Right hindlimb (tissue), 1 donor: ENCODE measurements around the gene ZNF212.
A peak's percentile ranks its signal among the peaks of the same experiment; 100 is the strongest.

Experiments
- DNase-seq: peaks from one replicate; pipeline ENCODE4 v3.0.0-alpha.2; 2018

The ZNF212 gene

DNA sequence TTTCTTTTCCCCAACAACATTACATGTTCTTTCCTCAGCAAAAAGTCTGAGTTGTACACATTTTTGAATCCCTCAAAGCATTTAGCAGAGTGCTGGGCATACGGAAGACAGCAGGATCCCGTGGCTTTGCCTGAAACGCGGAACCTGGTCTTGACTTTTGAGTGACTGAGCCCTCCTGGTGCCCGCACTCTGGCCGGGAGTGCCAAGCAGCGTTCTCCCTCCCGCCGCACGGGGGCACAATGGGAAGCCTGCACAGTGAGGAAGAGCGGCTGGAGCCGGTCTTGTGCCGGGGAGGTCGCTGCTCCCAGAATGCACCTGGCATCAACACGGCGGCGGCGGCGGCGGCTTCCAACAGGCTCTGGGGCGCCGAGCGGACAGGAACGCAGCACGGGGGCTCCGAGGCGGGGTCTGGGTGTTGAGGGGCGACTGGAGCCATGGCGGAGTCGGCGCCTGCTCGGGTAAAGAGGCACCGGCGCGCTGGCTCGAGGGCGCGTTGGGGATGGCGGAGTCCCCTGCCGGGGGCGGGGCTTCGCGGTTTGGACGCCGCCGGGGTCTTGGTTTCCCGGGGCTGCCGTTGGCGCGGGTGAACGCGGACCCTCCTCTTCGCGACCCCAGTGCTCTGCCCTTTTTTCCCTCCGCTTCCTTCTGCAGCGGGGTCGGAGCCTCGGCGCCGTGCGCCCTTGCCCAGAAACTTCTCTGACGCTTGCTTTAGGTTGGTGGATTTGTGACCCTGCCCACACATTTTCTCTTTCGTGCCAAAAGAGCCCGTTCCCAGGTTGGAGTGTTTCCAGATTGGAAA lies at the start of gene ZNF212:
TSS of gene ZNF212 (plus strand) at position 307 of the 799 bp plus-strand sequence. CDS start at position 435, 128 bp downstream.
- peak; percentile 93 for DNase-seq

DNA sequence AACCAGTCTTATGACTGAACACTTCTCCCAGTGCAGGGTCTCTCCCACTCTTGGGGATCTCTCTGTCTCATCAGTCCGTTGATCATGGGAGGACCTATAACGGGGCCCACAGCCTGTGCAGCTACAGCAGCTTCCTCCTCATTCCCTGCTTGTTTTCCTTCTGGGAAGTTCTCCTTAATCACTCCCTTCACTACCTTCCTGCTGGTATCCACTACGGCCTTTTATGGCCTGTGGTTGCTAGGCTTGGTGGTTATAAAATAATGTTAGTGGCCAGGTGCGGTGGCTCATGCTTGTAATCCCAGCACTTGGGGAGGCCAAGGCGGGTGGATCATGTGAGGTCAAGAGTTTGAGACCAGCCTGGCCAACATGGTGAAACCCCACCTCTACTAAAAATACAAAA lies 47.6 kb upstream of the ZNF212 start:
- DNase-seq, result no peak

DNA sequence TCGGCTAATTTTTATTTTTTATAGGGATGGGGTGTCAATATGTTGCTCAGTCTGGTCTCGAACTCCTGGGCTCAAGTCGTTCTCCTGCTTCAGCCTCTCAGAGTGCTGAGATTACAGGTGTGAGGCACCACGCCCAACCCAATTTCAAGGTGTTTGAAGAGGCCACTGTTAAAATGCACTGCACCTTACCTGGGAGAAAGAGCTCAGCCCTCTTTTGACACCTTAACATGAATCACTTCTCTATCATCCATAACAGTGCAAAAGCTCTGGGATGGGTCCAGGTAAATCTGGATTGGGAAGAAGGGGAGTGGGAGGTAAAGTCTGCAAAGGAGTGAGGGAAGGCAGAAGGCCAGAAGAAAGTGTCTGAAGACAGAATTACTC lies 44.7 kb upstream of the ZNF212 start:
- DNase-seq, result no peak

DNA sequence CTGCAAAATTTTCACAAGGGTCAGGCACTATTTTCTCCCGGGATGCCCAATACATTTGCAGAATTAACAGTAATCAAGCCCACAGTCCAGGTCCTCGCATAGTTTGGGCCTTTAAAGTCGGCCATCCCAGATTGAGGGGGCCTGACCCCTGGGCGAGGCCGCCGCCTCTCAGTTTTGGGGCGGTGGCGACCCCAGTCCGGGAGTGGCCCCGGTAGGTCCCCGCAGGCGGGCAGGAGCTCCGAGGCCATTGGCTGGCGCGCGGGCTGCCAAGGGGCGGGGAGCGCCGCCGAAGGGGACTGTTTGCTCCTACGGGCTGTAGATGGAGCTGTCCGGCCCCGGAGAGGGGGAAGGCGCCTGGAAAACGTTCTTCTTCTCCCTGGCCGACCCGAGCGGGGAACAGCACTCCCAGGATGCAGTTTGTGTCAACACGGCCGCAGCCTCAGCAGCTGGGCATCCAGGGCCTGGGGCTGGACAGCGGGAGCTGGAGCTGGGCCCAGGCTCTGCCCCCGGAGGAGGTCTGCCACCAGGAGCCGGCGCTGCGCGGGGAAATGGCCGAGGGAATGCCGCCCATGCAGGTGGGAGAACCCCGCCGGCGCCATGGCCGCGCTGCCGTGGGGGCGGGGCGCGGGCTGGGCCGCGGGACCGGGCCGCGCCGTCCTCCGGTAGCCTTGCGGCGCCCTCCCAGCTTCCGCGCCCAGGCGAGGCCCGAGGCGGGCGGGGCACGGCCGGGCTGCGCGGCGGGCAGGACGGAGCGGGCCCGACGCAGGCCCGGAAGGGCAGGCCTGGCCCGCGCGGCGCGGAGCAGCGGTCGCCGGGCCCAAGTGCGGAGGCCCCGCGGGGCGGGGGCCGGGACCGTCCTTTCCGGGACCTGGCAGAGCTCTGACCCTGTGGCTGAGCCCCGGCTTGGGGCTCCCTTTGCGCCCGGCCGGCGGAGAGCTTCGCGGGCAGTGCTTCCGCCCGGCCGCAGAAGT lies 44.0 kb upstream of the ZNF212 start, which contains the start of gene ZNF282:
TSS of gene ZNF282 (plus strand) at position 367 of the 971 bp plus-strand sequence. CDS start at position 411, 44 bp downstream.
- DNase-seq, result peak; percentile 94

DNA sequence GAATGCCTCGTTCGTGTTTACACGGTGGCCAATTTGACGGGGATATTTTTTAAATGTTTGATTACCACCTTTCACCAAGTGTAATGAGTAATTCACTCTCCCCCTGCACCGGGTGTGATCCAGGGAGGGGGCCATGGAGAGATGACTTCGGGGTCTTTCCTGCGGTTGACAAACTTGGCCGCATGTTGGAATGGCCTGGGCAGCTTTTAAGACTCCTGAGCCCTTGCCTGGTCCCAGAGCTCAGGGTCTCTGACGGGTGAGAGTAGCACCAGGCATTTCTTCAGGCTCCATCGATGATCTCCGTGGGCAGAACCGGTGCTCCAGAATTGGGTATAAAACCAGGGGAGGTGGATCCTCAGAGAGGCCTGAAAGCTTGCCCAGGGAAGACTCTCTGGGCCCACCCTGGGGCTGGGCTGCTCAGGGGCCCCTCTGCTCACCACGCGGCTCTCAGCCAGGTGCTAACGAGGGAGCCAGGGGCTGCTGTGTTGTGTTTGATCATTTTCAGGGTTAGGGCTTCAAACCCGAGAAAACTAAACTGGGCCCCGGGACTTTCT lies 43.2 kb upstream of the ZNF212 start:
- no peak for DNase-seq

DNA sequence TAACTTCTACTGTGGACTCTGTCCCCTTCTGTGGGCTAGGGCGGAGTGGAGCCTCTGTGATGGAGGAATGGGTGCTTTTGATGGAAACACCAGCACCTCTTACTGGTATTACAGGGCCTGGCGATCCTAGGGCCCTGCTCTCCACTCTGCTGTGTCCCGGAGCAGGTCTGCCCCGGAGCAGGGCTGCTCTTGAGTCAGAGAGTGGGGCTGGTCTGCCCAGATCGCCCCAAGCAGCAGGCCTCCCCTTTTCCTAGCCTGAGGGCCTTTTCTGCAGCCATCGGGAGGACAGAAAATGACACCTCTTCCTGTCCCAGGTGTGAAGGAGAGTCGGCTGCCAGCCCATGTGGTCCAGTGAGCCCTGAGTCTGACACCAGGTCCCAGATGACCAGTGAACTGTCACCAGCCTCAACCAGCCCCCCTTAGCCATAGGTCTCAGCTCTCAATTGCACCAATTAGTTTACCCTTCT lies 42.7 kb upstream of the ZNF212 start:
- no peak for DNase-seq

DNA sequence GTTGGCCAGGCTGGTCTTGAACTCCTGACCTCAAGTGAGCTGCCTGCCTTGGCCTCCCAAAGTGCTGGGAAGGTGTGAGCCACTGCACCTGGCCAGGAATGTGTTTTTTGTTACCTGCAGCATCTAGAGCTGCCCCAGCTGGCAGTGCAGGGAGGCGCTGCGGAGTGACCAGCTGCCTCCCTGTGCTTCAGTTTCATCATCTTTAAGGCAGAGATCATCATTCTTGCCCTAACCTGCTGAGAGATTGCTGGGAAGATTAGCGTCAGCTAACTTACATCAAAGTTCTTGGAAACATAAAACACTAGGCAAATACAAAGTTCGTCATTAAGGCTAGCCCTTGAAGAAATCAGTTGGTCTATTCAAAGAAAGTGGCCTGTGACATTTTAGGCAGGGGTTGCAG lies 41.8 kb upstream of the ZNF212 start:
- DNase-seq, result no peak

DNA sequence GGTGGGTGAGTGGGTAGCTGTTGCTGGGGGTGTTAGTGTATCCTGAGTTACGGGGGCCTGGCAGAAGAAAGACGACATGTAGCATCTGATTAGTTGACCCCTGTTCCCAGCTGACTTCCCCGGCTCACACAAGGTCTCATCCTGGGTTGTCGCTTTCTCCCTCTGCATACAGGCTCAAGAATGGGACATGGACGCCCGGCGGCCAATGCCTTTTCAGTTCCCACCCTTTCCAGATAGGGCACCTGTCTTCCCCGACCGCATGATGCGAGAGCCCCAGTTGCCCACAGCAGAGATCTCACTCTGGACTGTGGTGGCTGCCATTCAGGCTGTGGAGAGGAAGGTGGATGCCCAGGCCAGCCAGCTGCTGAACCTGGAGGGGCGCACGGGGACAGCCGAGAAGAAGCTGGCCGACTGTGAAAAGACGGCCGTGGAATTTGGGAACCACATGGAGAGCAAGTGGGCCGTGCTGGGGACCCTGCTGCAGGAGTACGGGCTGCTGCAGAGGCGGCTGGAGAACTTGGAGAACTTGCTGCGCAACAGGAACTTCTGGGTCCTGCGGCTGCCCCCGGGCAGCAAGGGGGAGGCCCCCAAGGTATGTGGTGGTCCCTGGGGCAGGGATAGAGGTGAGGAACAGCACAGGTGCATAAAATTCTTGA lies 41.2 kb upstream of the ZNF212 start:
- no peak for DNase-seq

DNA sequence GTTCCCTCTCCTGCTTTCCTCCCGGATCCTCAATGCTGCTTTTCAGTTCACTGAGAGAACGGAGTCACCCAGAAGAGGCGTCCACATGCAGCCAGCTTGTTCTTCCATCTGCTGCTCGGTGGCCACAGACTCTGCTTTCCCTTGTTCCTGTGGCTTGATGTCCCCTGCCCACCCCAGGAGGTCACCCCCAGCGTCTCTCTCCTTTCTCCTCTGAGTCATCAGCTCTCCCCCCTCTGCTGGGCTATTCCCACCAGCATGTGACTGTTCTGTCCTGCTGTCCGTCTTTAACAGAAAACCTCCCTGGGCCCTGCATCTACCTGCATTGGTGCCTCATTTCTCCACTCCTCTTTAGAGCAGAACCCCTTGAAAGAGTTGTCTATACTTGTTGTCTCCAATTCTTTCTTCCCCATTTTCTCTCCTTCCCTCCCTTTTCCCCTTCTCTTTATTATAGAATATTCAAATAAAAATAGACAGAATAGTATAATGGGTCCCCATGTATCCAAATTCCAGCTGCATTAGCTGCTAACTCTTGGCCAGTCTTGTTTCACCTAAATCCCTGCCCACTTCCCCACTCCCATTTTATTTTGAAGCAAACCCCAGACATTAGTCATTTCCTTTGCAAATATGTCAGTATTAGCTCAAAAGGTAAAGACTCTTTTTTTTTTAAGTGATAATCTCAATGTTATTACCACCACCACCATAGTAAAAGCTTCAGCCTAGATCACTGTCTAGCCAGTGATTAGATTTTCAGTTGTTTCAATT lies 40.0 kb upstream of the ZNF212 start:
- no peak for DNase-seq

DNA sequence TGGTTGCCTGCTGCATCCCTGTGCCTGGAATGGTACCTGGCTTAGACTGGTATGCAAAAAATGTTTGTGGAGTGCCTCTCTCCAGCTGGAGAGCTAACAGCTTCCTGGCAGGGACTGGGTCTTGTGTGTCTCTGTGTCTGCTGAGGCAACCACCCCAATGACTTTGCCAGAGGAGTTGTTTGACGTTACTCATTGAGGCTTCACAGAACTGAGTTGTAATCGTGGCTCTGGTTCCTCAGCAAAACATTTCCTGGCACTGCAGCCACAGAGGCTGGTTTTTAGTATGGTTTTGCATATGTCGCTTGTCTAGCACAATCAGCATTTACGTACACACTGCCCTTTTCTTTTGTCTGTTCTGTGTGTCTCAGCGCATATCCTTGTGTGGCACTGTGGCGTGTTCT lies 36.6 kb upstream of the ZNF212 start:
- no peak for DNase-seq

DNA sequence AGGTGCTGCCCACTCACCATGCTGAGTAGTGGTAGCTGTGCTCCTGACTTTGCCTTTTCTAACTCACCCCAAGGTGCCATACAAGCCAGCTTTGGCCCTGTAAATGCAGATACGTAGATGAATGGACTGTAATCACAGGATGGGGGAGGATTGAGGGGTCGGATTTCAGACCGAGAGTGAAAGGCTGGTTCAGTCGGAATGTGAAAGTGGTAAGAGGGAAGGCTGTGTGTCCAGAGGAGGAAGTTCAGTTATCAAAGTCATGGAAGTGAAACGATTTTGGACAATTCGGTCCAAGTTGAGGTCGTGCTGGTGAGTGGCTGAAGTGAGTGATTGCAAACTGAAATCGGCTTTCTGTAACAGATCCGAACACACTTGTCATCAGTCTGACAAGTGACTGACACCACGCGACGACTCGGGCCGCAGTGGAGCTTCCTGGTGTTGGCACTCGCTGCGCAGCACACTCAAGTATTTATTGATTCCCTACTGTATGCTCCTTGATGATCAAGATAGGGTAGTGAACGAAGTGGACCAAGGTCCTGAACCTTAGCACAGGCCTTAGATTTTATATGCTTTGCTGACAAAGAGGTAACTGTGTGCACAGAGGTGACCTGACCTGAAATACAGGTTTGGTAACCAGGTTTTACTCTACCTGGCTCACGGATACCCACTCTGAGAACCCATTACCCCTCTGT lies 33.6 kb upstream of the ZNF212 start:
- no peak for DNase-seq

DNA sequence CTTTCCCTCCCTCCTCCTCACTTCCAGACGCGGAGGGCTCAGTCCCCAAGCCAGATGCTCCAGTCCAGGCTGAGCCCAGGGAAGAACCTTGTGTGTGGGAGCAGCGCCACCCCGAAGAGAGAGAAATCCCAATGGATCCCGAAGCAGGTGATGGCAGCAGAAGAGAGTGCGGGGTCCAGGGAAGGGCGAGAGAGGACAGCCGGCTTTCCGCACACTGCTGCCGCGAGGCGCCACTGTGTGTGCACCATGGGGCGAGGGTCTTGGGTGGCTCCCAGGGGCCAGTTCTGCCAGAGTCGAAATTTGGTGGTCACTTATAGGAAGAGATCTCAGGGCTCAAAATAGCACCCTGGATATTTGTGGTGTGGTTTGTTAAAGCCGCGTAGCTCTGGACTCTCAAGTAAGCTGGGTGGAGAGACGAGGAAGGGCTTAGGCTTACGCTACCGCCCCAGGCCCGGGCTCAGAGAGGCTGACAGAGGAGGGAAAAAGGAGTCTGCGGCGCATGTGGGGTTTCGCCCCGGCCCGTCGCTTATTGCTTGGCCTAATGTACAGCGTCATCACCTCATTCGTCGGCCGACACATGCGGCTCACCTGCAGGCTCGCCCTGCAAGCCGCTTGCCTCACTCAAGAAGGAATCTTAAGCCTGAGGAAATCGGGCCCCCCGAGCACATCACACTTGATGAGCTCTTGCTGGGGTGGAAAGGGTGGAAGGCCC lies 32.0 kb upstream of the ZNF212 start:
- DNase-seq, result no peak

DNA sequence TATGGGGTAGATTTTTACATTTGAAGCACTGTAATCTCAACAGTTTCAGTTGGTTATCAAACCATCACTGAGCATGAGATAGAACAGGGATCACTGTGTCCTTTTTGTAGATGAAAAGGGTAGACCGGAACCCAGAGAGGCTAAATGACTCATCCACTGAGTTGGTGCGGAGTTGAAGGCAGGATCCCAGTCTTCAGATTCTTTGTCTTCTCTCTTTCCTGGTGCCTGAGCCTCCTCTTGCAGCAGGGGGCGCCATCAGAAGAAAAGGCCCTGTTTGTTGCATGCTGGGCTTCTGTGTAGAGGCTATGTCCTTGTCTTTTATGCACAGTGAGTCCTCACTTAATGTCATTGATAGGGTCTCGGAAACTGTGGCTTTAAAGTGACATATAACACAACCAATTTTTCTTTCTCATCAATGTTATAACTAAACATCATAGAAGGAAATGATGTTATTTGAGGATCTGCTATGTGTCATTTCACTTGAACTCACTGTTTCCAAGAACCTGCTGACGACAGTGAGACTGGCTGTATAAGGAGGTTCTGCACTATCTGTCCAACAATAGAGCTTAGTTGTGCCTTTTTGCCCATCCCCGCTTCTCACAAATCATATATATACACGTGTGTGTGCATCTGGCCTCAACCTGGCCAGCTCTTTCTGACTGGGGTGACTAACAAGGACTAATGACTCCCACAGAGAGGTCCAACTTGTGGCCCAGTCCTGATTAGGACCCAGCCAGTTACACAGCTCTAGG lies 29.8 kb upstream of the ZNF212 start:
- no peak for DNase-seq

DNA sequence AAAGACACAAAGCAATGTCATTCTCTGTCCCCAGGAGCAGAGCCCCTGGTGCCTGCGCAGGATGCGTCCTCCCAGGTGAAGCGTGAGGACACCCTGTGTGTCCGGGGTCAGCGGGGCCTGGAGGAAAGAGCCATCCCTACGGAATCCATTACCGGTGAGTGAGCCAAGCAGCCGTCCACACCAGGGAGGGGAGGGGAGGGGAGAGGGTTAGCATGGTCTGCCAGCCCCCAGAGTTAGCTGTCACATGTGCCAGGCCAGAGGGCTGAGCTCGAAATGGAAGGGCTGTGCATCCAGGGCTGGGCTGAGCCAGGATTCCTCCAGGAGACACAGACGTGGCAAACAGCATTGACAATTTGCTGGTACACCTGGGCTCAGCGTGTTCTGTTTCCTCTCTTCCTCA lies 28.9 kb upstream of the ZNF212 start:
- no peak for DNase-seq

DNA sequence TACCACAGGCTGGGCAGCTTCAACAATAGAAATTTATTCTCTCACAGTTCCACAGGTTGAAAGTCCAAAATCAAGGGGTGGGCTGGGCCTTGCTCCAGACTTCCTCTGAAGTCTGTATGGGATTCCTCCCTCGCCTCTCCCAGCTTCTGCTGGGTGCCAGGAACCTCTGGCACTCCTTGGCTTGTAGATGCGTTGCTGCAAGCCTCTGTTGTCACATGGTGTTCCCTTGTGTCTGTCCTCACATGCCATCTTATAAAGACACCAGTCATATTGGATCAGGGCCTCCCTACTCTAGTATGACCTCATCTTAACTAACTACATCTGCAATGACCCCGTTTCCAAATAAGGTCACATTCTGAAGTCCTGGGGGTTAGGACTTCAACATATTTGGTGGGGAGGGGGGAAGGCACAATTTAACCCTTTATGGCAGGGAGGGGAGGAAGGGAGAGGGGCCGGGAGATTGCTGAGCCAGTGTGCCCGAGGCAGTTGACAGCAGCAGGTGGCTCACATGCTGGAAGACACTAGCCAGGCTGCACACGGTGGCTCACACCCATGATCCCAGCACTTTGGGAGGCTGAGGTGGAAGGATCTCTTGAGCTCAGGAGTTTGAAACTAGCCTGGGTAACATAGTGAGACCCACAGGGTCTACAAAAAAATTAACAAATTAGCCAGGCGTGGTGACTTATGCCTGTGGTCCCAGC lies 25.3 kb upstream of the ZNF212 start:
- DNase-seq, result no peak

DNA sequence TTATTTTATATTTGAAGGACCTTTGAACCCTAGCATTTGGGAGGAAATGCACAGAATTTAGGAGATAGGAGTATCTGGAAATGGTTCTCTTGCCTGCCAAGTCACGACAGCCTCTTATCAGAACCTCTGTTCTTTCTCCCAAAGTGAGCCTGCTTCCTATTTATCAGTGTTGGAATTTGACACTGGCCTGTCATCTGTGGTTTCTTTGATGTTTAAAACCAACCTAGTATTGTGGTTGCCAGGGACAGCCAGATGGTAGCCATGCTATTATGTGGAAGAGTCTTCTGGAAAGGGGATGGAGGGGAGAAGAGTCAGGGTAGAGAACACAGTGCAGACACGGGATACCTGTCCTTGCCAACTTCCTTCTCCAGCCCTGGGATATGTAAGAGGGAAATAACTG lies 23.0 kb upstream of the ZNF212 start:
- DNase-seq, result no peak

DNA sequence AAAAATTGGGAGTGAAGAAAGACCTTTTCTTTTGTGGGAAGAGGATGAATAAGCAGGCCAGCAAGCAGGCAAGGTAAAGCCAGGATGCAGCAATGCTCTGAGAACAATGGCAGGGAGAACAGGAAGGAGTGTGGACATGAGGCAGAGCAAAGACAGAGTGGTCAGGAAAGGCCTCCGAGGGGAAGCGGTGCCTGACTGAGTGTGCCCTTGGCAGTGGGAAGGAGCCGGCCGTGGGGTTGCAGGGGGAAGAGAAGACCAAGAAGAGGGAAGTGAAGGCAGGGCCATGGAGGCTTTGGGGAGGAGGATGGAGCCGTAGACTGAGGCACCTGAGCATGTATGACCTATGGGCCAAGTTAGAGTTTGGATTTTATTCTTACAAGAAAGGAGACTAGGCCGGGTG lies 21.9 kb upstream of the ZNF212 start:
- DNase-seq, result no peak

DNA sequence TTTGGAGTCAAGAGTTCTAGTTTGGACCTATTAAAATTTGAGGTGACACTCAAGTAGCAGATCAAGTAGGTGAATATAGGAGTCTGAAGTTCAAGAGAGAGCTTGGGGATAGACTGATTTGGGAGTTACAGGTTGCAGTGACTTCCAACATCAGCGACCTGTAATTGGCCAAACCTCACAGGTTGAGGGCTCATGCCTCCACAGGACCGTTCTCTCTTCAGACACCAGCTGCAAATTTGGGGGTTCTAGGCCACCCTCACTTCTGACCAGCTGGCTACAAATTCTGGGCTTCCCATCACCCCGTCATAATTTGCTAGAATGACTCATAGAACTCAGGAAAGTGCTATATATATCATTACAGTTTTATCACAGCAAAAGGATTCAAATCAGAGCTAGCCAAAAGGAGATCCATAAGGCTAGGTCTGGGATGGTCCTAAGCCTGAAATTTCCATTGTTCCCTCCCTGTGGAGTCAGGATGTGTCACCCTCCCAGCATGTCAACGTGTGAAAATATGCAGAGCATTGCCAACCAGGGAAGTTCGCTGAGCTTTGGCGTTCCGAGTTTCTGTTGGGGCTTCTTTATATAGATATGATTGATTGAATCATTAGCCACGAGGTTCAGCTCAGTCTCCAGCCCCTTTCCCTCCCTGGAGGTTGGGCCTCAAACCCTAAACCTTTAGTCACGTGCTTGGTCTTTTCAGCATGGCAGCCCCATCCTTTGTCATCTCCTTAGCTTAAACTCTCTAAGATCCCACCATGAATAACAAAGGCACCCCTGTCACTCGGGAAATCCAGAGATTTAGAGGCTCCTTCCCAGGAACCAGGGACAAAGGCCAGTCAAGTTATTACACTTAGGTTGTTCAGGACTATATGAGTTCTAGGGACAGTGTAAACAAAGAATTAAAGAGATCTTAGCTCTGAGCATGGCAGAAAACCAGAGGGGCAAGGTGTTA lies 20.7 kb upstream of the ZNF212 start:
- no peak for DNase-seq
